Kidney capillary endothelial cell (primary cell): ENCODE results near the gene NECTIN1.
"Not testable (repeated sequence)": the region's sequence is repeated elsewhere in the genome, so short reads cannot be mapped to it uniquely, and the experiment has no call there.

Source experiments
- DNase-seq: peaks from one replicate; pipeline ENCODE4 v3.0.0-alpha.2; 2018; ENCODE audit warnings: low spot score

Gene NECTIN1

DNA sequence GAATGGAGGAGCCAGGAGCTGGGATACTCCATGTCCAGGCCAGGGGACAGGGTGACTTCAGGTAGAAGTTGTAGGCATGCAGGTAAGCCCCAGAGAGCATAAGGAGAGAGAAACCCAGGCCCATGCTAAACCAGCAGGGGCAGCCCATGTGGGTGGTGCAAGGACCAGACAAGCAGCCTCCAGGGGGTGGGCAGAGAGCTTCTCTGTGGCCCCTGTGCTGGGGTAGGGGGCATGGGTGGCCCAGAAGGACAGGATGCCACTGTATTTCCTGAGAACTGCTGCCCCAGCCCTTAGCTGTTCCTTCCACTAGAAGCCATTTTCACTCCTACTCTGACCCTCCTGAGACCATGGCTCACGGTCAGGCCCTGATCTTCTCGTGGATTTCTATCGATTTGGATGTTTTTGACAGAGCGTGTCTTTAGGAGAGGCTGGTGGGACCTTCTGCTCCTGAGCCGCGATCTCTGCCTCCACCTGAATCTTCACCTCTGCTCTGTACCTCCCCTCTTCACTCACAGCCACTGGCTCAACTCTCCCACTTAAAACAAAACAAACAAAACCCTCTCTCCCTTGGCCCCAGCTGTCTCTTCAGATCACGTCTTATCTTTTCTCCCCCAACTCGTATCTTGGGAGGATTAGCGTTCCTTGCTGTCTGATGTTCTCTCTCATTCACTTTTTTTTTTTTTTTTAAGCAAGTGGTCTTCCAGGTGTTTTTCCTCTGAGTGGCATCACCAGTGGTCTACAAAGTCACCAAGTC, 112.2 kb downstream of the NECTIN1 start:
- no peak for DNase-seq

DNA sequence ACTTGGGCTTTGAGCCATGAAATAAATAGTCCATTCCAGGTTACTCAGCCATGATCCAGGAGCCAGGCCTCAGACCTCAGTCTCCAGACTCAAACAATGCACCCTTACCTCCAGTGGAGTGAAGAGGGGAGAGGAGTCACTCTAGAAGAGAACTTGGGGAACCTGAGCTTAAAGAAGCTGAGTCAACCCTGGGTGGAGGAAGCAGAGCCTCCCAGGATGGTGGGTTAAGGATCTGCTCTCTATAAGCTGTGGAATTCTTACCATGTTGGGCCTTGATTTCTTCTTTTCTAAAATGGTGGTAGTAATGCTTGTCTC, 113.2 kb downstream of the NECTIN1 start:
- DNase-seq = no peak

- peak; percentile 71 for DNase-seq
These were observed 113.8 kb downstream of the NECTIN1 start for GRCh38 chr11:119615003-119615881.

DNA sequence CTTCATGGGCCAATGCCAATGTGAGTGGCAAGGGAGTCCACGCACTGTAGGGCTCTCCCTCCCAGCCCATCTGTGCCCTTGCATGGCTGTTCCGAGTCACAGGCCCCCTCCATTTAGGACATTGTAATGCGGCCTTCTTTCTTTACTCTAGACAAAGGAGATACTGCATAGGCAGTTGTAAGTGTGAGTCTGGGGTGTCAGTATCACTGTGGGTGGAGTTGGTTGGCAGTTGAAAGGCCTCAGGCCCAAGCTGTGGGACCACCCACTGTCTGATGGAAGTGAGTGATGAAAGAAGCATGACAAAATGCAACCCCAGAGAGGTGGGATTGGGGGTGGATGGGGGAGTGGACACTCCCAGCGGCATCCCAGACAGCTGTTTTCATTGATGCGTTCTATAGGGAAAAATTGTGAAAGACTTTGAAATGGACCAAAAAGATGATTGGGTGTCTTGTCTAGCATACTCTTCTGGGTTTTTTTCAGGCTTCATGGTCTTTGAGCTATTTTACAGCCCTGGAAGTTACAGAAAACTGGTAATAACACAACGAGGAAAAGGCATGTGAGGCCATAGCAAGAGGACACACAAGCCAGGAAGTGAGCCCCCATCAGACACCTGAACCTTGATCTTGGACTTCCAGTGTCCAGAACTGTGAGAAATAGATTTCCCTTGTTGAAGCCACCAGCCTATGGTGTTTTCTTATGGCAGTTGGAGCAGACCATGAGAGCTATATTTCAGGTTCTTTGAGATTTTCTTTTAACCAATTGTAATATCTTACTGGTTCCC, 114.6 kb downstream of the NECTIN1 start:
- DNase-seq = no peak

DNA sequence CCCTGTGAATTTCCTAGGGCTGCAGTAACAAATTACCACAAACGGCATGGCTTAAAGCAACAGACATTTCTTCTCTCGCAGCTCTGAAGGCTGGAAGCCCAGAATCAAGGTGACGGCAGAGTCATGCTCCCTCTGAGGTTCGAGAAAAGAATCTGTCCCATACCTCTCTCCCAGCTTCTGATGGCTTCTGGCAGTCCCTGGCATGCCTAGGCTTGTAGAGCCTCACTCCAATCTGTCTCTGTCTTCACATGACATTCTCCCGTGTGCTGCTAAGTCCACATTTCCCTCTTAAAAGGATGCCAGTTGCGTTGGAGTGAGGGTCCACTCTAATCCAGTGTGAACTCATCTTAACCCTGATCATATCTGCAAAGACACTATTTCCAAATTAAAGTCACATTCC, 116.2 kb downstream of the NECTIN1 start:
- no peak for DNase-seq

DNA sequence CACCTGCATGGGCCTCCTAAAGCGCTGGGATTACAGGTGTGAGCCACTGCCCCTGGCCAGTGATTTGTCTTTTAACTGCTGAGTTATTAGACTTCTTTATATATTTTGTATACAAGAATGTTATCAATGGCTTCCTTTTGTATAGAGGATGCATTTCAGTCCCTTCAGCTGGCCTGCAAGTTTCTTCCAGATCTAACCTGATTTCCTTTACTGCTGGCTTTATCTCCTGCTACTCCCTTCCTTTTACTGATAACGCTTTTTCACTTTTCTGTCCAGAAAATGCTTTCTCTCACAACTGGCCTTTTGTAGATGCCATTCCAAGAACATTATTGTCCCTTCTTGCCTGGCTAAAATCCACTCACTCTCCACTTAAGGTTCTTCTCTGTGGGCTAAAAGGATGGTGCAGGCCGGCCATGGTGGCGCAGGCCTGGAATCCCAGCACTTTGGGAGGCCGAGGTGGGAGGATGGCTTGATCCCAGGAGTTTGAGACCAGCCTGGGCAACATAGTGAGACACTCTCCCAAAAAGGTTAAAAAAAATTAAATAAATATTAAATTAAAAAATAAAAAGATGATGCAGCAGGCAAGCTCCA, 118.1 kb downstream of the NECTIN1 start:
- no peak for DNase-seq

GRCh38 chr11:119608781-119609180, 120.2 kb downstream of the NECTIN1 start:
- no peak for DNase-seq

GRCh38 chr11:119608201-119608600, 120.8 kb downstream of the NECTIN1 start:
- no peak for DNase-seq

DNA sequence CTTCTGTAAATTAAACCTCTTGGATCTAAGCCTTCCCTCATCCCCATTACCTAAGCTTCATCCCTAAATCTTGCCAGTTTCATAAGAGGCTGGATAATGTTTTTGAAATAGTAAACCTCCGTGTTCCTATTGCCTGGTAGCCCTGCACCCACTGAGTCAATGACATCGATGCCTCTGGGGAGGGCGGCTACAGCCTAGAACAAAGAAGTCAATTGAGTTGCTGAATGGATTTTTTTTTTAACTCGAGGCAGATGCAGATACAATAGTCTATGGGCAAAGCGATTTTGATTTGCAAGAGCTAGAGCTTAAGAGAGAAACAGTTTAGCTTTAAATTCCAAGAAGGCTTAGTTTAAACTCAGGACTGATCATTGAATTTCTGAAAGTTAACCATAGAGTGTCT, 121.3 kb downstream of the NECTIN1 start:
- no peak for DNase-seq

DNA sequence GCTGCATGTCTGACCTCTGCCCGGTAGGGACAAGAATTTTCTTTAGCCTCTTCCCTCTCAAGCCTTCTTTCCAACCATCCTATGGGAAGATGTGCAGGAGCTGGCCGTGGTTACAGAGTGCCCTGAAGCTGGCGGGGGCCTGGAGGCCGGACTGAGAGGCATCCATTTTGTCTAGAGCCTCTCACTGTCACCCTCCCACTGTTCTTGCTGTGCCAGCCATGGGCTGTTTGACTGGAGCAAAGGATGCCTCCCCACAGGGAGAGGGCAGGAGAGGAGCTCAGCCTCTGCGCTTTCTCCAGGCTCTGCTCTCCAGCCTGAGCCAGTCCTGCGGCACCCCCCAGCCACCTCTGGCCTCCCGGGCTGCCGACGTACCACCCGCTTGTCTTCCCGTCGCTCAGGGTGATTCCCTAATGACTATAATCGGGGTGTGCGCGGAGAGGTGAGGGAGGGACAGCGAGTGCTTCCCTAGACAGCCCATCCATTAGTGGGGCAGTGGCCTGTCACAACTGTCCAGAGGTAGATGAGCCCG, 123.8 kb downstream of the NECTIN1 start:
- no peak for DNase-seq

GRCh38 chr11:119602745-119603373, 126.1 kb downstream of the NECTIN1 start:
- no peak for DNase-seq

DNA sequence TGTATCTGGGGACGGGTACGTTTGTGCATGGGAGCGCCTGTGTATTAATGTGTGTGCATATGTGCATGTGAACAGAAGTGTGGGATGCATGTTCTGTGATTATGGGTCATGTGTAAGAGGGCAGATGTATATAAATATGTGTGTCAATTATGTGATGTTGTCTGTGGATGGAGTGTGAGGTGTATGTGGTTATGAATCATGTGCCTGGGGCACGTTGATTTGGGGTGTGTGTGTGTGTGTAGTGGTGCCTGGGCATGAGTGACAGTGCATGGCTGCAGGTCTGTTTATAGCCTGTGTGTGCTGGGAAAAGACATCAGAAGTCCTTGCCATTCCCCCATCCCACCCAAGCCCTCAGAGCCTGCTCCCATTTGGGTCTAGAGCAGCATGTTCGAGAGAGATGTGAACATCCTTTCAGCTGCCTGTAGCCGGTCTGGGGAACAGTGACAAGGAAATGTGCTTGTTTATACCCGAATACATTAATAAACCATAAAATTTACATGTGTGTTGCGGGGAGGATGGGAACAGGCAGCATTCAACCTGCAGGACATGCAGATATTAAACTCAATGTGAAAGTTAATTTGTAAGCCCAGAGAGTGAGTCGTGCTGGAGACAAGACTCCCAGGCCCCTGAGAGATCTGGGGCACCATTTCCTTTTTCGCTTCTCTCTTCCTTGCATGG, 129.0 kb downstream of the NECTIN1 start:
- no peak for DNase-seq

DNA sequence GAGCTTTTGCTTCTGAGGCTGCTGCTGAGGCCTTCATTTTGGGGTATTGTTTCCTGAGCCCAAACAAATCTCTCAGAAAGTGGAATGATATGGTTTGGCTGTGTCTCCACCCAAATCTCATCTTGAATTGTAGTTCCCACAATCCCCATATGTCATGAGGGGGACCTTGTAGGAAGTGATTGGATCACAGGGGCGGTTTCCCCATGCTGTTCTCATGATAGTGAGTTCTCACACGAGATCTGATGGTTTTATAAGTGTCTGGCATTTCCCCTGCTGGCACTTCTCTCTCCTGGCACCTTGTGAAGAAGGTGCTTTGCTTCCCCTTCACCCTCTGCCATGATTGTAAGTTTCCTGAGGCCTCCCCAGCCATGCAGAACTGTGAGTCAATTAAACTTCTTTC, 133.1 kb downstream of the NECTIN1 start:
- not testable (repeated sequence) for DNase-seq

DNA sequence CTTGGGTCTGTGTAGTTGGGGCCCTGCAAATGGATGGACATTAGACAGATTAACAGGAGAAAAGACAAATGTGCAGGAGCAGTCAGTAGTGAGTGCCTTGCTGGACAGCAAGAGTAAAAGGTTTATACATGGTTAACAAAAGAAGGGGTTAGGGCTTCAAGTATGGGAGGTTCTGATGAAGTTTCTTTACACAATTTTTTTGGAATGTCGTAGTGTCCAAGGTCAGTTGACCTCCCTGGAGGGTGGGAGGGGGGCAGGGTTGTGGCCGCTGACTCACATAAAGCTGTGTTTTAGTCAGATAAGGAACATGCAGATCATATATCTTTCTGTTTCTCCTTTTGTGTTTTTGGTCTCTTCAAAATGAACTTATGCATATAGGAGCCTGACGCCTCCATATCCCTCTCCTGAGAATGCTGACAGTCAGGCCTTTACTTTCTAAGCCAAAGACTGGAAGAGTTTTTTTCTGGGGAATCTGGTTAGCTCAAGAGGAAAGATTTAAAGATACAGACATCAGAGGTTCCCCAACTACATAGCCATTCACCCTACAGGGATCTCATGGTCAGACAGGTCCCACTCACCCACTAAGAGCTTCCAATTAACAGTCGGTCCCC, 134.3 kb downstream of the NECTIN1 start:
- no peak for DNase-seq

- no peak for DNase-seq
These were observed 135.7 kb downstream of the NECTIN1 start for GRCh38 chr11:119593346-119593745.

- DNase-seq = no peak
These were observed 136.4 kb downstream of the NECTIN1 start for GRCh38 chr11:119592642-119593041.

DNA sequence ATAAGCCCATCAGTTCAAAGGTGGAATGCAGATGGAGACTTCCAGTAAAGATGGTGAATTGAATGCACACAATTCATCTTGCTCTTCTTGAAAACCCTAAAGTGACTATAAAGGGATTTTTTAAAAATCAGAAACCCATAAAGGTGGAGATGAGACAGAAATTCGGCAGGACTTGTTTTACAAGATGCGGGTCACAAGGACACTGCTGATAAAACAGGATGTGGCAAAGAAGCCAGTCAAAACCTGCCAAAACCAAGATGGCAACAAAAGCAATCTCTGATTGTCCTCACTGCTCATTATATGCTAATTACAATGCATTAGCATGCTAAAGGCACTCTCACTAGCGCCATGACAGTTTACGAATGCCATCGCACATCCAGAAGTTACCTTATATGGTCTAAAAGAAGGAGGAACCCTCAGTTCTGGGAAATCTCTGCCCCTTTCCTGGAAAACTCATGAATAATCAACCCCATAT, 137.1 kb downstream of the NECTIN1 start:
- no peak for DNase-seq

DNA sequence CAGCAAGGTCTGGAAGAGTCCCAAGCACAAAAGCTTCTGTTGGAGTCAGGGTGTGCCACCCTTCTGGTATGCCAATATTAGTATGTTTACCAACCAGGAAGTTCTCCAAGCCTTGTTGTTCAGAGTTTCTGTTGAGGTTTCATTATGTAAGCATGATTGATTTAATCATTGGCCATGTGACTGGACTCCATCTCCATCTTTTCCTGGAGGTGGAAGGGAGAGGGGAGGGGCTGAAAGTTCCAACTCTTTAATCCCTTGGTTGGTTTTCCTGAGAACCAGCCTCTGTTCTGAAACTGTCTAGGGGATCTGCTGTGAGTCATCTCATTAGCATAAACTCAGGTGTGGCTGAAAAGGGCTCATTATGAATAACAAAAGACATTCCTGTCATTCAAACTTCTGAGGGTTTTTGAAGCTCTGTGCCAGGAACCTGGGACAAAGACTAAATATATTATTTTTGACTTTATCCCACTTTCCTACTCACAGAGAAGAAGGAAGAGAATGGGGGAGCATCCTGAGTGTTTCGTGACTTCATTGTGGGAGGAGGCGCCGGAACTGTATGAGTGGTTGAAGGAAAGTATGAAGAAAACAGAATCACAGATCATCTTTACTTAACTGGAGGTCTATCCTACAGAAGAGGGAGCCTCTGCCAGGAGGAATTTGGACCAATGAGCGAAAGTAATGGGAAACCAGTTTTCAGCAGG, 138.2 kb downstream of the NECTIN1 start:
- no peak for DNase-seq

GRCh38 chr11:119589001-119589400, 140.0 kb downstream of the NECTIN1 start:
- no peak for DNase-seq
